ENCODE data around the gene CTXND1.
"Not testable (repeated sequence)": the region's sequence is repeated elsewhere in the genome, so short reads cannot be mapped to it uniquely, and the experiment has no call there.

CTXND1 gene

GRCh38 chr15:80156176-80156720, 95.8 kb downstream of the CTXND1 start:
- DNase-seq, result no peak

GRCh38 chr15:80155378-80156175, 96.4 kb downstream of the CTXND1 start:
- not testable (repeated sequence) for DNase-seq

DNA sequence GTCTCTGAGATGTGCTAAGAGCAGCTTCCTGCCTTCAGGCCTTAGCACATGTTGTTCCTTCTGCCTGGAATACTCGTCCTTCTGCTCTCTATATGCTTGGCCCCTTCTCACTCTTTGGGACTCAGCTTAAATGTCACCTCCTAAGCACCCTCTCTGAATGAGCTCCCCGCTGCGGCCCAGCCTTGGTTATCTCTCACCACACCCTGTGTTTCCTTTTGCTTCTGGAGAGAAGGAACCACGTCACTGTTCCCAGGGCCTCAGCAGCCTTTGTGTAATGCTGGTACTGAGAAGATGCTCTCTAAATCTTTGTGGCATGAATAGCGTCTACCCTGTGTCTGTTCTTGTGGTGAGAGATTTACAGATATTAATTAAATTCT, 97.0 kb downstream of the CTXND1 start:
- no peak for DNase-seq

DNA sequence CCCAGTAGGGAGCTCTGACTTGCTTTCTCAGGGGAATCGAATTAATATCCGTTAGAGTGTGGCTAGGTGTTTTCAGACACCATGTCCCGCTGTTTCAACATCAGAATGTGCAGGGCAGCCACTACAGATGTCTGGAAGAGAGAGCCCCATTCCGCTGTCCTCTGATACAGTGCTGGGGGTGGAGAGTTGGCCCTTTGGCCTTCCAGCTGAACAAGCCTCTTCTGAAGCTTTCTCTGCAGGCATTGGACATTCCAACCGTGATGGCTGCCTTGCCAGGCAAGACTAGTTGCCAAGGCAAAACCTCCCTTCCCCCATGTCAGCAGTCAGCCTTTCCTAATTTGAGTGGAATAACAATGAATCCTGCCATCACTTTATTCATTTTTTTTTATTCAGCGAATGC, 97.7 kb downstream of the CTXND1 start:
- DNase-seq, result no peak

GRCh38 chr15:80153900-80154299, 98.1 kb downstream of the CTXND1 start:
- no peak for DNase-seq

GRCh38 chr15:80152896-80153876, 98.8 kb downstream of the CTXND1 start, which contains the start of gene FAH:
Gene FAH (plus strand): TSS chr15:80152999. CDS start chr15:80153055, 56 bp downstream.
- no peak for DNase-seq

DNA sequence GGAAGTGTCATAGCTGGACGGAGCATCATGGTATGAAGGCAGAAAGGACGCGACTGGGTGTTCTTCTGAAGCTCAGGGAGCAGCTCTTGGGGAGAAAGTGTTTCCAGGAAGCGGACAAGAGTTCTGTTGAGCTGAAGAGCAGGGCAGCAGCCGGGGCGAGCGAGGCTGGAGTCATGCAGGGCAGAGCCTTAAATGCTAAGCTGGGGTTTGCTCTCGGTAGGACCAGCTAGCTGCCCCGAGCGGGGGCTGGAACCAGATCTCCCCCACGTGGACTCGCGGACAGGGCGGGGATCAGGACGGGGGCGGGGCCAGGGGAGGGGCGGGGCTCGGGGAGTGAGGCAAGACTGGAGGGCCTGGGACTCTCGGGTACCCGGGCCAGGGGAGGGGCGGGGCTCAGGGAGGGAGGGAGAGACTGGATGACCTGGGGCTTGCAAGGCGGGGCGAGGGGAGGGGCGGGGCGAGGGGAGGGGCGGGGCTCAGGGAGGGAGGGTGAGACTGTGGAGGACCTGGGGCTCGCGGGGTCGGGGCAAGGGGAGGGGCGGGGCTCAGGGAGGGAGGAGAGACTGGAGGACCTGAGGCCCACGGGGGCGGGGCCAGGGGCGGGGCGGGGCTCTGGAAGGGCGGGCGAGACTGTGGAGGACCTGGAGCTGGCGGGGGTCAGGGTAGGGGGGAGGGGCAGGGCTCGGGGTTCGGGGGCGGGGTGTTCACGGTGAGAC, 99.7 kb downstream of the CTXND1 start:
- peak; percentile 83 for DNase-seq

DNA sequence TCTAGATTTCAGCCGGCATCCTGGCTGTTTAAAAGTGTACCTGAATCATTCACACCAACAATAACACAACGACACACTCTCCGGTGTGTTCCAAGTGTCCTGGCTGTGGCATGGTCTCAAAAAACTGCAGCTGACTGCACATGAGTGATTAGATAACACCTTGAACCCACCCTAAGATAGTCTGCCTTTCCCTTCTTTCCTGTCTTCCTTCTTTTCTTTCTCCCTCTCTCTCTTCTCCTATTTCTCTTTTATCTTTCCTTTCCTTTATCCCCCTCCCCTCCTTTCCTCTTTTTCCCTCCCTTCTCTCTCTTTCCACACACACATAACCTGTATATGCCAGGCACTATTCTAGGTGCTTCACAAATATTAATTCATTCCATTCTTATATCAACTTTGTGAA, 100.4 kb downstream of the CTXND1 start:
- no peak for DNase-seq

DNA sequence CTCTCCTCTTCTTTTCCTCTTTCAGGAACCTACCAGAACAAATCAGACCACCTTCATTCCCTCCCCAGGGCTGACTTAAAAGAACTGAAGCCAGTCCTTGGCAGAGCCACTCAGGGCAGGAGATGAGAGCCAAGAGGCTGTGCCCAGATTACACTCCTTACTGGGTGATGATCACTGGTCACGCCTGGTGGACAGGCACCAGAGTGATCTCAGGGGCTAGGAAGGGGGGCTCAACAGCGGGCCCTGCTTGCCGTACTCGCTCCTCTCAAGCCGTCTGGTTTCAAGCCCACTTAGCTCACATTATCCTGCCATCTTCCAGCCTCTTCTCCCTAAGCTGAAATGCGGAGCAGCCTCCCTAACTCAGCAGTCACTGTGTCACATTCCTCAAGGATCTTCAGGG, 100.9 kb downstream of the CTXND1 start:
- DNase-seq, result no peak
